ENCODE data around the gene CAPN12.

CAPN12 gene

GRCh38 chr19:38727306-38727867 lies 16.9 kb downstream of the CAPN12 start:
- Histone ChIP-seq H3K79me2 (ENCODE audit: insufficient read depth, low read length) (no peaks in the 10 kb centered on the region), H3K36me3 (ENCODE audit: insufficient read depth, low read length) (peaks cover 75% of the 10 kb centered on the region; the same call in 1 of the 2 replicates), H4K20me1 (ENCODE audit: insufficient read depth, low read length, poor library complexity, severe bottlenecking) (peaks cover 3% of the 10 kb centered on the region), H3F3A (ENCODE audit: low read depth) (no peaks in the 10 kb centered on the region), H3K4me3 (ENCODE audit: low read length, poor library complexity, severe bottlenecking) (no peak overlapping the region), H3K4me2 (ENCODE audit: low read depth, low read length, poor library complexity, severe bottlenecking) (no peak overlapping the region), H3K9ac (ENCODE audit: low read depth, low read length, poor library complexity, severe bottlenecking) (no peak overlapping the region), H3K9me3 (ENCODE audit: insufficient read depth, low read depth, low read length) (no peaks in the 10 kb centered on the region), H2AFZ (ENCODE audit: low read length) (no peak overlapping the region), H3K27me3 (ENCODE audit: insufficient read depth, low read length, poor library complexity, severe bottlenecking) (no peaks in the 10 kb centered on the region), H3K9me2 (replicated peaks; ENCODE audit: low read depth, low read length) (no peaks in the 10 kb centered on the region), H3K4me1 (ENCODE audit: insufficient read depth, low read length, poor library complexity, severe bottlenecking) (no peaks in the 10 kb centered on the region)
- no peak for TF ChIP-seq CTCF (conservative IDR thresholded peaks at IDR 0.05; ENCODE audit: low read length)
- no peak for TF ChIP-seq EZH2phosphoT487 (IDR thresholded peaks at IDR 0.05; ENCODE audit: borderline replicate concordance)

GRCh38 chr19:38726761-38727301 lies 17.4 kb downstream of the CAPN12 start:
- Histone ChIP-seq H3K9me2 (replicated peaks; ENCODE audit: low read depth, low read length) (no peaks in the 10 kb centered on the region), H3K9ac (ENCODE audit: low read depth, low read length, poor library complexity, severe bottlenecking) (no peak overlapping the region), H3K4me3 (ENCODE audit: low read length, poor library complexity, severe bottlenecking) (no peak overlapping the region), H3K4me2 (ENCODE audit: low read depth, low read length, poor library complexity, severe bottlenecking) (no peak overlapping the region), H4K20me1 (ENCODE audit: insufficient read depth, low read length, poor library complexity, severe bottlenecking) (peaks cover 3% of the 10 kb centered on the region), H3K9me3 (ENCODE audit: insufficient read depth, low read depth, low read length) (no peaks in the 10 kb centered on the region), H3K79me2 (ENCODE audit: insufficient read depth, low read length) (no peaks in the 10 kb centered on the region), H3K4me1 (ENCODE audit: insufficient read depth, low read length, poor library complexity, severe bottlenecking) (no peaks in the 10 kb centered on the region), H3F3A (ENCODE audit: low read depth) (no peaks in the 10 kb centered on the region), H2AFZ (ENCODE audit: low read length) (no peak overlapping the region), H3K36me3 (ENCODE audit: insufficient read depth, low read length) (peaks cover 80% of the 10 kb centered on the region; the same call in 1 of the 2 replicates), H3K27me3 (ENCODE audit: insufficient read depth, low read length, poor library complexity, severe bottlenecking) (no peaks in the 10 kb centered on the region)
- TF ChIP-seq CTCF (conservative IDR thresholded peaks at IDR 0.05; ENCODE audit: low read length): no peak
- no peak for TF ChIP-seq EZH2phosphoT487 (IDR thresholded peaks at IDR 0.05; ENCODE audit: borderline replicate concordance)

DNA sequence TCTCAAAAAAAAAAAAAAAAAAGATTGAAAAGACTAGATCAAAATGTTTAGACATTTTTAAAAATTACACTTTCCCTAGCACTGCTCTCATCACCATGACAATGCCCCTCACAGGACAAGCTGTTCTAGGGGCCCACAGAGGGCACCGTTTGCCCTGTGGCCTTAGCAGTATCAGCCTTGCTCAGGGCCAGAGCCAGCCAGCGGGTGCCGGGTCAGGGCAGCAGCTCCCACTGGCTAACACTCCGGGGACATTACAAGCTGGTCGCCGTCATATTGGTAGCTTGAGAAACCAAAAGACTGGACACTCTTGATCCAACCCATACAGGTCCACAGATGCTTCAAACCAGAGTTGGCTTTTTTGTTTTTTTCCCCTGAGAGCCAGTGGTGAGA lies 18.0 kb downstream of the CAPN12 start:
- no peak overlapping the region for H2AFZ ChIP-seq (ENCODE audit: low read length)
- H3F3A ChIP-seq (ENCODE audit: low read depth): no peaks in the 10 kb centered on the region
- no peaks in the 10 kb centered on the region for H3K79me2 ChIP-seq (ENCODE audit: insufficient read depth, low read length)
- H4K20me1 ChIP-seq (ENCODE audit: insufficient read depth, low read length, poor library complexity, severe bottlenecking): peaks cover 3% of the 10 kb centered on the region
- no peak overlapping the region for H3K4me3 ChIP-seq (ENCODE audit: low read length, poor library complexity, severe bottlenecking)
- no peak for TF ChIP-seq EZH2phosphoT487 (IDR thresholded peaks at IDR 0.05; ENCODE audit: borderline replicate concordance)
- no peak for TF ChIP-seq CTCF (conservative IDR thresholded peaks at IDR 0.05; ENCODE audit: low read length)
- no peak overlapping the region for H3K4me2 ChIP-seq (ENCODE audit: low read depth, low read length, poor library complexity, severe bottlenecking)
- H3K9ac ChIP-seq (ENCODE audit: low read depth, low read length, poor library complexity, severe bottlenecking): no peak overlapping the region
- H3K27me3 ChIP-seq (ENCODE audit: insufficient read depth, low read length, poor library complexity, severe bottlenecking): no peaks in the 10 kb centered on the region
- no peaks in the 10 kb centered on the region for H3K4me1 ChIP-seq (ENCODE audit: insufficient read depth, low read length, poor library complexity, severe bottlenecking)
- H3K9me3 ChIP-seq (ENCODE audit: insufficient read depth, low read depth, low read length): no peaks in the 10 kb centered on the region
- H3K9me2 ChIP-seq (replicated peaks; ENCODE audit: low read depth, low read length): no peaks in the 10 kb centered on the region
- H3K36me3 ChIP-seq (ENCODE audit: insufficient read depth, low read length): peaks cover 83% of the 10 kb centered on the region; the same call in 1 of the 2 replicates
